Activated CD4-positive, alpha-beta T cell treated with anti-CD3 and anti-CD28 coated beads, Interleukin-2, amount 10 ng/mL, durations not matched to agents 7 days and 5 days (primary cell): Measurements from ENCODE around the gene USHBP1. TPM values are rescaled to one million over a fixed set of nuclear protein-coding genes. Genes with fewer than 3 reads are reported as not detected.
A peak's percentile ranks its signal among the peaks of the same experiment; 100 is the strongest.
"Not testable (repeated sequence)": the region's sequence is repeated elsewhere in the genome, so short reads cannot be mapped to it uniquely, and the experiment has no call there.

Experiments used
- CTCF ChIA-PET: fragments of 350-600 bp; sonication (Branson Sonifier 250); formaldehyde crosslinking; loops from one replicate; lab custom pipeline; 2021; ENCODE audit warnings: antibody characterized with exemption; lab: Charles Lee
- POLR2A ChIA-PET: fragments of 350-600 bp; sonication (Branson Sonifier 250); formaldehyde crosslinking; loops from one replicate; lab custom pipeline; 2021; ENCODE audit warnings: antibody characterized with exemption; lab: Charles Lee
- DNase-seq: peaks from one replicate; pipeline ENCODE4 v3.0.0-alpha.2; 2020
- H3K27ac Mint-ChIP-seq: one replicate; pipeline ENCODE4 v1.8.0; 2021; ENCODE audit warnings: mild to moderate bottlenecking, moderate library complexity, mixed read lengths
- H3K27me3 Mint-ChIP-seq: one replicate; pipeline ENCODE4 v1.8.0; 2021; ENCODE audit warnings: mixed read lengths
- H3K36me3 Mint-ChIP-seq: one replicate; pipeline ENCODE4 v1.8.0; 2021; ENCODE audit warnings: low read depth, mixed read lengths
- H3K4me1 Mint-ChIP-seq: one replicate; pipeline ENCODE4 v1.8.0; 2021; ENCODE audit warnings: mixed read lengths
- H3K4me3 Mint-ChIP-seq: one replicate; pipeline ENCODE4 v1.8.0; 2021; ENCODE audit warnings: mild to moderate bottlenecking, moderate library complexity, mixed read lengths
- H3K9me3 Mint-ChIP-seq: one replicate; pipeline ENCODE4 v1.8.0; 2021; ENCODE audit warnings: mixed read lengths
- total RNA-seq, 2 experiments: library from RNA; stranded (reverse); gene quantifications; one replicate each; pipeline ENCODE4 v1.2.3, GENCODE V29; 2021

USHBP1 gene
- total RNA-seq, 2 experiments from 2014 or later, result 0.27 TPM; not detected in 1

DNA sequence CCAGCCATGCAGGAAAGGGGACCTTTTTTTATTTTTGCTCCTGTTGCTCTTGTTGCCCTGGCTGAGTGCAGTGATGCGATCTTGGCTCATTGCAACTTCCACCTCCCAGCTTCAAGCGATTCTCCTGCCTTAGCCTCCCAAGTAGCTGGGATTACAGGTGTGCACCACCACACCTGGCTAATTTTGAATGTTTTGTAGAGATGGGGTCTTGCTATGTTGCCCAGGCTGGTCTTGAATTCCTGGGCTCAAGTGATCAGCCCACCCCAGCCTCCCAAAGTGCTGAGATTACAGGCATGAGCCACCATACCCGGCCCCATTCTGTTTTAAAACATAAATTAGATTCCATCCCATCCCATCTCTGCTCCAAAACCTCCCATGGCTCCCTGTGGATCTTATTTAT lies 10.3 kb upstream of the USHBP1 start:
- H3K27me3 Mint-ChIP-seq, H3K9me3 Mint-ChIP-seq, H3K27ac Mint-ChIP-seq, DNase-seq, H3K4me1 Mint-ChIP-seq, POLR2A ChIA-PET, H3K4me3 Mint-ChIP-seq, CTCF ChIA-PET: not testable (repeated sequence)
- H3K36me3 Mint-ChIP-seq, result peaks cover 32% of the 10 kb centered on the region

DNA sequence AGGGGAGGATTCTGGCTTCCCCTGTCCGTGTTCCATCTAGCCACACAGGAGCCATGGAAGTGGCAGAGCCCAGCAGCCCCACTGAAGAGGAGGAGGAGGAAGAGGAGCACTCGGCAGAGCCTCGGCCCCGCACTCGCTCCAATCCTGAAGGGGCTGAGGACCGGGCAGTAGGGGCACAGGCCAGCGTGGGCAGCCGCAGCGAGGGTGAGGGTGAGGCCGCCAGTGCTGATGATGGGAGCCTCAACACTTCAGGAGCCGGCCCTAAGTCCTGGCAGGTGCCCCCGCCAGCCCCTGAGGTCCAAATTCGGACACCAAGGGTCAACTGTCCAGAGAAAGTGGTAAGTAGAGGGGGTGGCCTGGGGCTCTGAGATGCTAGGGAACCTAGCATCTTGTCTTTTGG lies 4.2 kb upstream of the USHBP1 start:
- H3K36me3 Mint-ChIP-seq, result peaks cover 16% of the 10 kb centered on the region
- H3K4me3 Mint-ChIP-seq, result peak overlapping the region; percentile 51
- ChIA-PET POLR2A (no interaction called here), CTCF (interaction anchor here (0.7 kb wide), 1 partner anchor 1395 kb away, joined by 3 read pairs; no protein-coding TSS in a partner anchor)
- no peaks in the 10 kb centered on the region for H3K9me3 Mint-ChIP-seq
- DNase-seq, result no peak
- peaks cover 26% of the 10 kb centered on the region for H3K4me1 Mint-ChIP-seq
- H3K27me3 Mint-ChIP-seq, result no peaks in the 10 kb centered on the region
- H3K27ac Mint-ChIP-seq, result no peak overlapping the region

DNA sequence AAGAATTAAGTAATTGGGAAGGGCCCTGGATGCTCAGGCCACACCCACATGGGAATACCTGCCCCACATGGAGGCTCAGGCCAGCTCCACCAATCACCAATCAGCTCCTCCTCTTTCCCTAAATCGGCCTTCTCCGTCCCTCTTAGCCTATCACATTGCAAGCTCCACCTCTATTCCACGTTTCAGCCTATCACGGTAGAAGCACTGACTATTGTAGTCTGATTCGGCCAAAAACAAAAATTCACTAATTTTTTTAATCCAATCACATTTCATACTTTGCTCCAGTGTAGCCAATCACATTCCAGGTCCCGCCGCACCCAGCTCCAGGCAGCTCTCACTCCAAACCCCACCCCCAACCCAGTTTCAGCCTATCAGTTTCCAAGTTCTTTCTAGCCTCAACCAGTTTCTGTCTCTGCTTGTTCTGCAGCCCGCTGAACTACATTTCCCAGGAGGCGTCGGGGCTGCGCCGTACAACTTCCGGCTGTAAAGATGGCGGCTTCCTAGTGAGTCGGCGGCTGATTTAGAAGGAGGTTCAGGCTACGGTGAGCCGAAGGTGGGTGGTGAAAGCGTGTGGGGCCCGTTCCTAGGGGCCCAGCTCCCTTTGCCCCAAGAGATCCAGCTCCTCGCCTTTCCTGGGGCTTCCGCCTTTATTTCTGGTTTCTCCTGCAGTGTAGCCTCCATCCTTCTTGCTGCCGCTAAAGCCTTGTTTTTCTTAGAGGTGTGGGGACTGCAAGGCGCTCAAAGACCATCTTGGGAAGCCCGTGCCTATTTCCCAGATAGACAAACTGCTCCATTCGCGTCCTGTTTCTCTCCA lies 2.6 kb upstream of the USHBP1 start, which contains the start of gene BABAM1:
Gene BABAM1, plus strand, starts transcription at position 469 of the 814 bp plus-strand sequence. CDS start 1,364 bp downstream, outside the sequence.
- H3K27me3 Mint-ChIP-seq, result no peaks in the 10 kb centered on the region
- H3K36me3 Mint-ChIP-seq, result peaks cover 14% of the 10 kb centered on the region
- peaks cover 27% of the 10 kb centered on the region for H3K4me1 Mint-ChIP-seq
- ChIA-PET POLR2A (interaction anchor here (0.6 to 0.9 kb wide), 4 partner anchors 13 to 52 kb away, joined by 3 to 4 read pairs (median 3); partner anchors contain the start of gene USE1), CTCF (interaction anchor here (0.6 to 2.5 kb wide), 13 partner anchors 9 to 774 kb away, joined by 3 to 16 read pairs (median 5); partner anchors contain the start of genes ANKLE1, MRPL34 and USE1)
- peak within 1 kb of the TSS; percentile 80 for H3K4me3 Mint-ChIP-seq
- H3K27ac Mint-ChIP-seq, result peak within 1 kb of the TSS; percentile 79
- peak; percentile 99 for DNase-seq
- H3K9me3 Mint-ChIP-seq, result no peaks in the 10 kb centered on the region

DNA sequence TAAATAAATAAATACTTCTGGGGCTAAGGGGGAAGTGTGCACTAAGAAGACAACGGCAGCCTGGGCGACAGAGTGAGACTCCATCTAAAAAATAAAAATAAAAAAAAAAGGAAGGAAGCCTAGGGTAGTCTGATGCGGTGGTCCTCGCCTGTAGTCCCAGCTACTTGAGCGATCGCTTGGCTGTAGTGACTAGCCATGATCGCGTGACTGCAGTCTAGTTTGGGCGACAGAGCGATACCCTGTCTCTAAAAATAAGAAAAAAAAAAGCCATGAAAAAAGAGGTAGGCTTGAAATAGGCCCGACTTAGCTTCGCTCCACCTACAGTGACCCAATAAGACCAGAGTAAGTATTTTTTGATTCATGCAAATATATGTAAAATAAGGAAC lies 2.0 kb upstream of the USHBP1 start:
- ChIA-PET POLR2A (interaction anchor here (0.7 to 0.9 kb wide), 3 partner anchors 13 to 52 kb away, joined by 3 to 4 read pairs (median 3); partner anchors contain the start of gene USE1), CTCF (interaction anchor here (0.6 to 2.5 kb wide), 13 partner anchors 9 to 773 kb away, joined by 3 to 16 read pairs (median 5); partner anchors contain the start of genes ANKLE1, MRPL34 and USE1)
- H3K4me1 Mint-ChIP-seq, result peaks cover 27% of the 10 kb centered on the region
- no peaks in the 10 kb centered on the region for H3K27me3 Mint-ChIP-seq
- H3K27ac Mint-ChIP-seq, result peak overlapping the region; percentile 79
- no peaks in the 10 kb centered on the region for H3K9me3 Mint-ChIP-seq
- peak overlapping the region; percentile 80 for H3K4me3 Mint-ChIP-seq
- no peak for DNase-seq
- peaks cover 11% of the 10 kb centered on the region for H3K36me3 Mint-ChIP-seq

DNA sequence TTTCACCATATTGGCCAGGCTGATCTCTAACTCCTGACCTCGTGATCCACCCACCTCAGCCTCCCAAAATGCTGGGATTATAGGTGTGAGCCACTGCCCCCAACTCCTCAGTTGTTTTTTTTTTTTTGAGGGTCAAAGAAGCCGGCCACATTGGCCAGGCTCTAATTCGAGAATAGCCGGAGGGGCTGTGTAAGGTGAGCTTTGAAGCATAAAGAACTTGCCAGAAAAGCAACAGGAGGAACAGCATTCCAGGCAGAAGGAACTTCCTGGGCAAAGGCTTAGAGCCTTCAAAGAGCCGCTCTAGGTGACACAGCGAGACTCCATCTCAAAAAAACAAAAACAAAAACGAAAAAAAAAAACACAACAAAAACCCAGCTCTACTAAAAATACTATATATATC lies 1.5 kb upstream of the USHBP1 start:
- Mint-ChIP-seq H3K9me3 (no peaks in the 10 kb centered on the region), H3K4me1 (peaks cover 28% of the 10 kb centered on the region)
- CTCF ChIA-PET, result interaction anchor here (0.8 to 2.5 kb wide), 10 partner anchors 8 to 51 kb away, joined by 4 to 16 read pairs (median 6); partner anchors contain the start of genes ANKLE1 and USE1

DNA sequence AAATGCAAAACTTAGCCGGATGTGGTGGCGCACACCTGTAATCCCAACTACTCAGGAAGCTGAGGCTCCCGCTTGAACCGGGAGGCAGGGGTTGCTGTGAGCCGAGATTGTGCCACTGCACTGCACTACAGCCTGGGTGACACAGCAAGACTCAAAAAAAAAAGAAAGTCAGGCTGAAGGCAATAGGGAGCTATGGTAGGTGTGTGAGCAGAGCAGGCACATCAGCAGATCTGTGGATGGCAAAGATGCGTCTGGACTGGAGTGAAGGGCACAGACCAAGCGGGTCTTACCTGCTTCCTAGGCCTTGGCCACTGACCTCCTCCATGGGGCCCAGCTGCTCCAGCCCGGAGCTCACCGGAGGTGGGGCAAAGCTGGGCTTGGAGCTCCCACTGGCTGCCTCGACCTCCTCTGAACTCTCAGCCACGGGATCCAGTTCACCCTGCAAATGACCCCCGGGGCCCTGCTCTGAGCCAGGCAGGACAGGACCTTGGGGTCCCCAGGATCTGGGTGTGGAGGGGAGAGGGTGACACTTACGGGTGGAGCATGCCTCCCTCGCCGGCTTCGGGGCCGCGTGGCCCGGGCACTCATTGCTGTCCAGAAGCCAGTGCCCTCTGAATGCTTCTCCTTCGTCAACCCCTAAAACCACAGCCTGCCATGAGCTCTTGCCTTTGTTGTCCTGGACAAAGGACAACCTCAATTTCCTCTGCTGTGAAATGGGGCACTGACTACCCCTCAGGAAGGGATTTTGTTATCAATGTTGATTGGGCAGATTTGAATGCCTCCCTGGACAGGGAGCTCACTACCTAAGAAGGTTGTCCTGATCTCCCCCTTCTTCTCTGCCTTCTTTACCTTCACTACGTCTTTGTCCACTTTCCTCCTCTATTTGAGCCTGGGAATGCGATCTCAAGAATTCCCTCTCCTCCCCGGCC lies 569 bp downstream of the USHBP1 start:
- CTCF ChIA-PET, result interaction anchor here (0.6 to 1.9 kb wide), 7 partner anchors 8 to 200 kb away, joined by 3 to 7 read pairs (median 5); partner anchors contain the start of gene ANKLE1
- peaks cover under 1% of the 10 kb centered on the region for H3K36me3 Mint-ChIP-seq
- no peaks in the 10 kb centered on the region for H3K27me3 Mint-ChIP-seq
- no peak overlapping the region for H3K4me3 Mint-ChIP-seq
- H3K27ac Mint-ChIP-seq, result peak overlapping the region; percentile 76
- POLR2A ChIA-PET, result interaction anchor here (0.6 kb wide), 1 partner anchor 10 kb away, joined by 4 read pairs; no protein-coding TSS in a partner anchor
- H3K9me3 Mint-ChIP-seq, result no peaks in the 10 kb centered on the region
- peaks cover 32% of the 10 kb centered on the region for H3K4me1 Mint-ChIP-seq
- no peak for DNase-seq

More for the DNA sequence above, 1.5 kb upstream of the USHBP1 start:
- no peak overlapping the region for H3K27ac Mint-ChIP-seq
- peaks cover 6% of the 10 kb centered on the region for H3K36me3 Mint-ChIP-seq
- H3K27me3 Mint-ChIP-seq, result no peaks in the 10 kb centered on the region
- no peak overlapping the region for H3K4me3 Mint-ChIP-seq
- POLR2A ChIA-PET, result interaction anchor here (0.6 kb wide), 1 partner anchor 447 kb away, joined by 5 read pairs; no protein-coding TSS in a partner anchor
- no peak for DNase-seq

DNA sequence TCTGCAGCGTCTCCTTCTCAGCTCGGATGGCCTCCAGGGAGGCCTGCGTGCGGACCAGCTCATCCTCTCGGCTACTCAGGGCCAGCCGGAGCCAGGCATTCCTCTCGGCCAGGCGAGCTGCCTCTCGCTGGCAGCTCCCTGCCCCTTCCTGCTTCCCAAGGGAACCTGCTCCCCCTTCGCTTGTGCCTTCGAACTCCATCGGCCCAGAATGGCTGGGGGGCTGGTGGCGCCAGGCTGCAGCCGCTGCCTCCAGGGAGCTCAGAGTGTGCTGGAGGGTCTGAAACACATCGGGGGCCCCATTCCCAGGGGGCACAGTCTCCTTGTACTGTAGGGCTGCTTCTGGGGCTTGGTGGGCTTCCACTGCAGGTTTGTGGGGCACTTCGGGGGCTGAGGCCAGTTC lies 2.0 kb downstream of the USHBP1 start:
- no peaks in the 10 kb centered on the region for H3K27me3 Mint-ChIP-seq
- H3K27ac Mint-ChIP-seq, result no peak overlapping the region
- no peaks in the 10 kb centered on the region for H3K36me3 Mint-ChIP-seq
- no peaks in the 10 kb centered on the region for H3K9me3 Mint-ChIP-seq
- ChIA-PET CTCF (interaction anchor here (0.6 to 1.4 kb wide), 2 partner anchors 21 to 110 kb away, joined by 3 to 5 read pairs; no protein-coding TSS in a partner anchor), POLR2A (no interaction called here)
- H3K4me3 Mint-ChIP-seq, result no peak overlapping the region
- H3K4me1 Mint-ChIP-seq, result peaks cover 27% of the 10 kb centered on the region
- no peak for DNase-seq

DNA sequence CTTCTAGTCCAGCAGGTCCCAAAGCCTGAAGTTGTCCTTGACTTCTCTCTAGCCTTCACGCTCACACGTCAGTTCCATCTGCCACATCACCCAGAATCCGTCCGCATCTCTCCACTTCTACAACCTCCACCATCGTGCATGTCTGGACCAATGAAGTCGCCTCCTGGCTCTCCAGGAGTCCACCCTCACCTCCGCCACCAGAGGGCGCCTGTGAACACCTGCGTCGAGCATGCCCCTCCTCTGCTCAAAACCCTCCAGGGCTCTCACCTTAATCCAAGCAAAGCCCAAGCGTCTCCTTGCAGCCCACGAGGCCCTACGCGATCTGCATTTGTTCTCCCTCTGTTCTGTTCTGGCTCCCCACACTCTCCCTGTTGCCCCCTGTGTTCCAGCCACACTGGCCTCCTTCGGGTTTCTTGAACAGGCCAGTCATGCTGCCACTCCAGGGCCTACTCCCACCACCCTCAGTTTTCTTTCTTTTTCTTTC lies 3.7 kb downstream of the USHBP1 start:
- H3K27ac Mint-ChIP-seq, result no peak overlapping the region
- no peaks in the 10 kb centered on the region for H3K27me3 Mint-ChIP-seq
- H3K4me1 Mint-ChIP-seq, result peaks cover 17% of the 10 kb centered on the region
- POLR2A ChIA-PET, result no interaction called here
- CTCF ChIA-PET, result interaction anchor here (0.6 to 3.9 kb wide), 15 partner anchors 9 to 1018 kb away, joined by 3 to 17 read pairs (median 4); partner anchors contain the start of genes ANKLE1, DDA1 and MYO9B
- DNase-seq, result peak; percentile 93
- no peaks in the 10 kb centered on the region for H3K9me3 Mint-ChIP-seq
- no peaks in the 10 kb centered on the region for H3K36me3 Mint-ChIP-seq
- H3K4me3 Mint-ChIP-seq, result no peak overlapping the region

DNA sequence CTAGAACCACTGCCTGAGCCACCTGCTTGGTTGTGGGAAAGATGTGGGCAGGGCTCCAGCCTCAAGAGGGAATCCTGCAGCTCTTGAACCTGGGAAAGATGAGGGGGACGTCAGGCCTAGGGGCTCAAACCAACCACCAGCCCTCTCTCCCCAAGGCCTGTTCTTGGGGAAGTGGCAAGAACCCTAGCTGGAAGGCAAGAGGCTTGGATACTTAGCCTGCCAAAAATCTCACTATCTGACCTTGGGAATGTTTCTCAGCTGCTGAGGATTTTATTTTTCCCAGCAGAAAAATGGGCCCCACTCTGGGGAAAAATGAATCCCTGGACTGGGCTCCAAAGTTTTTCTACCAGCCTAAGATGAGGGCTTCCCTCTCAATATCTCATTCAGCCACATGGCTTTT lies 4.6 kb downstream of the USHBP1 start:
- H3K27ac Mint-ChIP-seq, result no peak overlapping the region
- ChIA-PET POLR2A (no interaction called here), CTCF (interaction anchor here (0.6 to 3.9 kb wide), 14 partner anchors 8 to 184 kb away, joined by 3 to 17 read pairs (median 4); partner anchors contain the start of genes ANKLE1, DDA1 and MYO9B)
- no peak overlapping the region for H3K4me3 Mint-ChIP-seq
- no peaks in the 10 kb centered on the region for H3K36me3 Mint-ChIP-seq
- peaks cover 15% of the 10 kb centered on the region for H3K4me1 Mint-ChIP-seq
- H3K27me3 Mint-ChIP-seq, result no peaks in the 10 kb centered on the region
- H3K9me3 Mint-ChIP-seq, result no peaks in the 10 kb centered on the region
- DNase-seq, result no peak

DNA sequence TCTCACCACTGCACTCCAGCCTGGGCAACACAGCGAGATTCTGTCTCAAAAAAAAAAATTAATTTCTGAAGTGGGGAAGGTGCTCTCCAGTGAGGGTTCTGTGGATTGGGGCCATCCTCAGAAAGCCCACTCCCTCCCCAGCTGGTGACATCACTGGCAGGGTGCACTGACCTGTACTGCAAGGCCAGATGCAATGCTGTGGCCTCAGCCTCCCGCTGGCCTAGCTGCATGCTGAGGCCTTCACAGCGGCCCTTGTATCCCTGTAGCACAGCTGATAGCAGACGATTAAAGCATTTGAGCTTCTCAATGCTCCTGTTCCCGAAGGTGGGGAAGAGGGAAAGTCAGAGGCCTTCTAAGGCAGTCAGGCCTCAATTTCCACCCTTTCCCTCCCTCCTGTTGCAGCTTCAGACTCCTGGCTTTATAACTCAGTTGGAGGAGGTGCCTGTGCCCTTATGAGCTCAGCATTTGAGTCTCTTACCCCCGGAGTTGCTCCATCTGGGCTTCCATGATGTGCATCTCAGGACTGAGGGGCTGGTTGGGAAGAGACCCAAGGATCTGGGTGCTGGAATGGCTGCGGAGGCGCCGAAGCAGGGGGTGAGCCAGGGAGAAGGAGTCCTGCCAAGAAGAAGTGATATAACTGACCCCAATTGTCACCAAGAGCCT lies 5.3 kb downstream of the USHBP1 start:
- CTCF ChIA-PET, result interaction anchor here (0.6 to 3.9 kb wide), 6 partner anchors 10 to 47 kb away, joined by 4 to 17 read pairs (median 8); partner anchors contain the start of gene OCEL1
- no peaks in the 10 kb centered on the region for H3K9me3 Mint-ChIP-seq

DNA sequence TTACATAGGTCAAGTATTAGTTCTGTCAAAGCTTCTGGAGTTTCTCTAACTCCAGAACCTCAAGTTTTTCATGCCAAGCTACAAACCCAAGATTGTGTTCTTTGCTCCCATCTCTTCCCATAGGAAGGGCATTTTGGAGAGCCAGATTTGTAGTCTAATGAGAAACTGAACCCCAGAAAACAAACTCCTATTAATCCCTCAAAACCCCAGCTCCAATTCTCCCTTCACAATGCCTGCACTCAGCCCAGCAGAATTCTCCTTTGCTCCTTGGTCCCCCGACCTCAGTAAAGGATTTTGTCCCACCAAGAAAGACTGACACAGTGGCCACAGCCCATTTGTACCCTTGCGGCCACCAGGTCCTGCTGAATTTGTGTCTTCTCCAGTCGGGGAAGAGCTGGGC lies 8.4 kb downstream of the USHBP1 start:
- Mint-ChIP-seq H3K27ac (no peak overlapping the region), H3K9me3 (no peaks in the 10 kb centered on the region), H3K27me3 (no peaks in the 10 kb centered on the region), H3K36me3 (no peaks in the 10 kb centered on the region), H3K4me3 (no peak overlapping the region), H3K4me1 (peaks cover 5% of the 10 kb centered on the region)
- ChIA-PET POLR2A (no interaction called here), CTCF (interaction anchor here (0.6 to 1.6 kb wide), 2 partner anchors 9 to 201 kb away, joined by 4 to 7 read pairs; partner anchors contain the start of gene USHBP1)
- DNase-seq, result no peak

More for the DNA sequence above, 5.3 kb downstream of the USHBP1 start:
- H3K27me3 Mint-ChIP-seq, result no peaks in the 10 kb centered on the region
- POLR2A ChIA-PET, result no interaction called here
- DNase-seq, result no peak
- H3K4me3 Mint-ChIP-seq, result no peak overlapping the region
- H3K27ac Mint-ChIP-seq, result no peak overlapping the region
- H3K4me1 Mint-ChIP-seq, result peaks cover 8% of the 10 kb centered on the region
- no peaks in the 10 kb centered on the region for H3K36me3 Mint-ChIP-seq
